Fibroblast of mammary gland (primary cell): ENCODE data around the gene FBXL17.
A peak's percentile ranks its signal among the peaks of the same experiment; 100 is the strongest.

ENCODE experiments used
- DNase-seq: peaks from one replicate; pipeline ENCODE4 v3.0.0-alpha.2; 2010; ENCODE audit warnings: low read depth
- H3K4me3 ChIP-seq: 2 replicates; pipeline ENCODE4 v1.5.1; 2011; ENCODE audit warnings: low read depth, mild to moderate bottlenecking, low read length, moderate library complexity; ENCODE audit not compliant: control insufficient read depth
- CTCF ChIP-seq: conservative IDR thresholded peaks from 2 replicates; pipeline ENCODE4 v1.5.1; 2011; ENCODE audit warnings: low read depth, low read length, inconsistent platforms; ENCODE audit not compliant: control insufficient read depth, insufficient read depth

The FBXL17 gene

GRCh38 chr5:108143581-108143980 lies 238.3 kb downstream of the FBXL17 start:
- H3K4me3 ChIP-seq: no peak overlapping the region
- DNase-seq: peak; percentile 45
- TF ChIP-seq CTCF: no peak

- DNase-seq: no peak
- TF ChIP-seq CTCF: no peak
- no peak overlapping the region for H3K4me3 ChIP-seq
These were observed 240.2 kb downstream of the FBXL17 start for GRCh38 chr5:108141676-108142075.

- DNase-seq: no peak
- TF ChIP-seq CTCF: no peak
- no peak overlapping the region for H3K4me3 ChIP-seq
These were observed 245.4 kb downstream of the FBXL17 start for GRCh38 chr5:108136493-108136892.

GRCh38 chr5:108129129-108129528 lies 252.8 kb downstream of the FBXL17 start:
- no peak for TF ChIP-seq CTCF
- no peak for DNase-seq
- H3K4me3 ChIP-seq: no peak overlapping the region

- H3K4me3 ChIP-seq: no peak overlapping the region
- DNase-seq: no peak
- TF ChIP-seq CTCF: no peak
These were observed 256.0 kb downstream of the FBXL17 start for GRCh38 chr5:108125771-108126511.

- no peak for TF ChIP-seq CTCF
- no peak overlapping the region for H3K4me3 ChIP-seq
- no peak for DNase-seq
These were observed 257.3 kb downstream of the FBXL17 start for GRCh38 chr5:108124596-108124995.
